Measurements from ENCODE around the gene SLC38A3. TPM values are rescaled to one million over a fixed set of nuclear protein-coding genes. Genes with fewer than 3 reads are reported as not detected.

Gene SLC38A3
- total and polyA plus RNA-seq, 2 donors (not counting 1 experiment from before 2014, with no cell fraction given): not detected

GRCh38 chr3:50183755-50184154, 21.3 kb upstream of the SLC38A3 start:
- Histone ChIP-seq H2AFZ (ENCODE audit: insufficient read depth, low read depth, low read length, poor library complexity, severe bottlenecking) (no peak overlapping the region), H3K36me3 (replicated peaks in 1 of 2; ENCODE audit: control extremely low read depth in 1 of 2, control insufficient read depth in 1 of 2, extremely low read depth in 1 of 2, insufficient read depth in 2 of 2, low read length in 1 of 2) (no peaks in the 10 kb centered on the region), H4K20me1 (ENCODE audit: control insufficient read depth, insufficient read depth, low read length, poor library complexity, severe bottlenecking) (no peaks in the 10 kb centered on the region), H3K27me3 (replicated peaks in 1 of 4; ENCODE audit: control extremely low read depth in 1 of 4, control insufficient read depth in 3 of 4, insufficient read depth in 4 of 4, low read length in 3 of 4) (no peaks in the 10 kb centered on the region), H3K79me2 (ENCODE audit: control insufficient read depth, insufficient read depth, low read length) (no peaks in the 10 kb centered on the region), H3K4me2 (replicated peaks; ENCODE audit: low read depth, low read length, poor library complexity, severe bottlenecking) (no peak overlapping the region), H3K27ac (ENCODE audit: low read length in 2 of 2) (no peak overlapping the region), H3K9me3 (ENCODE audit: control extremely low read depth in 1 of 3, control insufficient read depth in 2 of 3, insufficient read depth in 1 of 3, low read length in 2 of 3) (no peaks in the 10 kb centered on the region), H3K9ac (ENCODE audit: low read length) (no peak overlapping the region), H3K4me3 (ENCODE audit: control extremely low read depth in 1 of 5, extremely low read depth in 1 of 5, insufficient read depth in 1 of 5, low read depth in 2 of 5, low read length in 4 of 5) (no peak overlapping the region), H3K4me1 (ENCODE audit: control insufficient read depth in 2 of 2, insufficient read depth in 2 of 2, low read length in 2 of 2) (no peaks in the 10 kb centered on the region)
- 86% methylated on average over 6 of the region's 6 CpGs for WGBS (ENCODE audit: insufficient coverage)
- no peak for ATAC-seq (ENCODE audit: low read depth)
- intact Hi-C loops (cut with micrococcal nuclease): no loop called here
- Mint-ChIP-seq H3K9me3 (ENCODE audit: insufficient read depth) (no peaks in the 10 kb centered on the region), H3K4me1 (no peaks in the 10 kb centered on the region), H3K27ac (no peak overlapping the region), H3K27me3 (no peaks in the 10 kb centered on the region), H3K4me3 (no peak overlapping the region)
- ChIA-PET POLR2A (no interaction called here), CTCF (interaction anchor here (0.6 to 1.3 kb wide), 2 partner anchors 11 to 43 kb away, joined by 3 to 5 read pairs; no protein-coding TSS in a partner anchor)
- DNase-seq: no peak
- no peak for TF ChIP-seq EZH2 (IDR thresholded peaks at IDR 0.05; ENCODE audit: borderline replicate concordance, insufficient read depth, low read depth, low read length, poor library complexity, severe bottlenecking)
- no peak for TF ChIP-seq CTCF (IDR thresholded peaks at IDR 0.05)

- TF ChIP-seq CTCF (IDR thresholded peaks at IDR 0.05): no peak
- TF ChIP-seq EZH2 (IDR thresholded peaks at IDR 0.05; ENCODE audit: borderline replicate concordance, insufficient read depth, low read depth, low read length, poor library complexity, severe bottlenecking): no peak
- intact Hi-C loops (cut with micrococcal nuclease): no loop called here
- ChIA-PET CTCF (interaction anchor here (0.6 kb wide), 1 partner anchor 42 kb away, joined by 5 read pairs; no protein-coding TSS in a partner anchor), POLR2A (no interaction called here)
- no peak for ATAC-seq (ENCODE audit: low read depth)
- Histone ChIP-seq H3K27ac (ENCODE audit: low read length in 2 of 2) (no peak overlapping the region), H3K36me3 (replicated peaks in 1 of 2; ENCODE audit: control extremely low read depth in 1 of 2, control insufficient read depth in 1 of 2, extremely low read depth in 1 of 2, insufficient read depth in 2 of 2, low read length in 1 of 2) (no peaks in the 10 kb centered on the region), H3K79me2 (ENCODE audit: control insufficient read depth, insufficient read depth, low read length) (no peaks in the 10 kb centered on the region), H3K27me3 (replicated peaks in 1 of 4; ENCODE audit: control extremely low read depth in 1 of 4, control insufficient read depth in 3 of 4, insufficient read depth in 4 of 4, low read length in 3 of 4) (no peaks in the 10 kb centered on the region), H2AFZ (ENCODE audit: insufficient read depth, low read depth, low read length, poor library complexity, severe bottlenecking) (no peak overlapping the region), H3K4me1 (ENCODE audit: control insufficient read depth in 2 of 2, insufficient read depth in 2 of 2, low read length in 2 of 2) (no peaks in the 10 kb centered on the region), H3K9ac (ENCODE audit: low read length) (no peak overlapping the region), H3K4me2 (replicated peaks; ENCODE audit: low read depth, low read length, poor library complexity, severe bottlenecking) (no peak overlapping the region), H4K20me1 (ENCODE audit: control insufficient read depth, insufficient read depth, low read length, poor library complexity, severe bottlenecking) (no peaks in the 10 kb centered on the region), H3K9me3 (ENCODE audit: control extremely low read depth in 1 of 3, control insufficient read depth in 2 of 3, insufficient read depth in 1 of 3, low read length in 2 of 3) (no peaks in the 10 kb centered on the region), H3K4me3 (ENCODE audit: control extremely low read depth in 1 of 5, extremely low read depth in 1 of 5, insufficient read depth in 1 of 5, low read depth in 2 of 5, low read length in 4 of 5) (no peak overlapping the region)
- DNase-seq: no peak
- no peaks in the 10 kb centered on the region for H3K4me1 Mint-ChIP-seq
- no peaks in the 10 kb centered on the region for H3K9me3 Mint-ChIP-seq (ENCODE audit: insufficient read depth)
- H3K4me3 Mint-ChIP-seq: no peak overlapping the region
- no peaks in the 10 kb centered on the region for H3K27me3 Mint-ChIP-seq
- no peak overlapping the region for H3K27ac Mint-ChIP-seq
- 95% methylated on average over 18 of the region's 21 CpGs for WGBS (ENCODE audit: insufficient coverage)
These were observed 20.7 kb upstream of the SLC38A3 start for GRCh38 chr3:50184242-50184978.

All from B cell (primary cell).